ENCODE measurements around the gene DLAT.
"Not testable (repeated sequence)": the region's sequence is repeated elsewhere in the genome, so short reads cannot be mapped to it uniquely, and the experiment has no call there.

DNA sequence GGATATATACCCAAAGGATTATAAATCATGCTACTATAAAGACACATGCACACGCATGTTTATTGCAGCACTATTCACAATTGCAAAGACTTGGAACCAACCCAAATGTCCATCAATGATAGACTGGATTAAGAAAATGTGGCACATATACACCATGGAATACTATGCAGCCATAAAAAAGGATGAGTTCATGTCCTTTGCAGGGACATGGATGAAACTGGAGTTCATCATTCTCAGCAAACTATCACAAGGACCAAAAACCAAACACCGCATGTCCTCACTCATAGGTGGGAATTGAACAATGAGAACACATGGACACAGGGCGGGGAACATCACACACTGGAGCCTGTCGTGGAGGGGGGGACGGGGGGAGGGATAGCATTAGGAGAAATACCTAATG lies 13.8 kb upstream of the DLAT start:
- TF ChIP-seq, protein P1, sequence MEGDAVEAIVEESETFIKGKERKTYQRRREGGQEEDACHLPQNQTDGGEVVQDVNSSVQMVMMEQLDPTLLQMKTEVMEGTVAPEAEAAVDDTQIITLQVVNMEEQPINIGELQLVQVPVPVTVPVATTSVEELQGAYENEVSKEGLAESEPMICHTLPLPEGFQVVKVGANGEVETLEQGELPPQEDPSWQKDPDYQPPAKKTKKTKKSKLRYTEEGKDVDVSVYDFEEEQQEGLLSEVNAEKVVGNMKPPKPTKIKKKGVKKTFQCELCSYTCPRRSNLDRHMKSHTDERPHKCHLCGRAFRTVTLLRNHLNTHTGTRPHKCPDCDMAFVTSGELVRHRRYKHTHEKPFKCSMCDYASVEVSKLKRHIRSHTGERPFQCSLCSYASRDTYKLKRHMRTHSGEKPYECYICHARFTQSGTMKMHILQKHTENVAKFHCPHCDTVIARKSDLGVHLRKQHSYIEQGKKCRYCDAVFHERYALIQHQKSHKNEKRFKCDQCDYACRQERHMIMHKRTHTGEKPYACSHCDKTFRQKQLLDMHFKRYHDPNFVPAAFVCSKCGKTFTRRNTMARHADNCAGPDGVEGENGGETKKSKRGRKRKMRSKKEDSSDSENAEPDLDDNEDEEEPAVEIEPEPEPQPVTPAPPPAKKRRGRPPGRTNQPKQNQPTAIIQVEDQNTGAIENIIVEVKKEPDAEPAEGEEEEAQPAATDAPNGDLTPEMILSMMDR (IDR thresholded peaks at IDR 0.05) = not testable (repeated sequence)
- TF ChIP-seq, protein P2, sequence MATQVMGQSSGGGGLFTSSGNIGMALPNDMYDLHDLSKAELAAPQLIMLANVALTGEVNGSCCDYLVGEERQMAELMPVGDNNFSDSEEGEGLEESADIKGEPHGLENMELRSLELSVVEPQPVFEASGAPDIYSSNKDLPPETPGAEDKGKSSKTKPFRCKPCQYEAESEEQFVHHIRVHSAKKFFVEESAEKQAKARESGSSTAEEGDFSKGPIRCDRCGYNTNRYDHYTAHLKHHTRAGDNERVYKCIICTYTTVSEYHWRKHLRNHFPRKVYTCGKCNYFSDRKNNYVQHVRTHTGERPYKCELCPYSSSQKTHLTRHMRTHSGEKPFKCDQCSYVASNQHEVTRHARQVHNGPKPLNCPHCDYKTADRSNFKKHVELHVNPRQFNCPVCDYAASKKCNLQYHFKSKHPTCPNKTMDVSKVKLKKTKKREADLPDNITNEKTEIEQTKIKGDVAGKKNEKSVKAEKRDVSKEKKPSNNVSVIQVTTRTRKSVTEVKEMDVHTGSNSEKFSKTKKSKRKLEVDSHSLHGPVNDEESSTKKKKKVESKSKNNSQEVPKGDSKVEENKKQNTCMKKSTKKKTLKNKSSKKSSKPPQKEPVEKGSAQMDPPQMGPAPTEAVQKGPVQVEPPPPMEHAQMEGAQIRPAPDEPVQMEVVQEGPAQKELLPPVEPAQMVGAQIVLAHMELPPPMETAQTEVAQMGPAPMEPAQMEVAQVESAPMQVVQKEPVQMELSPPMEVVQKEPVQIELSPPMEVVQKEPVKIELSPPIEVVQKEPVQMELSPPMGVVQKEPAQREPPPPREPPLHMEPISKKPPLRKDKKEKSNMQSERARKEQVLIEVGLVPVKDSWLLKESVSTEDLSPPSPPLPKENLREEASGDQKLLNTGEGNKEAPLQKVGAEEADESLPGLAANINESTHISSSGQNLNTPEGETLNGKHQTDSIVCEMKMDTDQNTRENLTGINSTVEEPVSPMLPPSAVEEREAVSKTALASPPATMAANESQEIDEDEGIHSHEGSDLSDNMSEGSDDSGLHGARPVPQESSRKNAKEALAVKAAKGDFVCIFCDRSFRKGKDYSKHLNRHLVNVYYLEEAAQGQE (IDR thresholded peaks at IDR 0.05) = not testable (repeated sequence)

Data from A549 (cell line).